ENCODE measurements around the gene SUGCT.
"Not testable (repeated sequence)": the region's sequence is repeated elsewhere in the genome, so short reads cannot be mapped to it uniquely, and the experiment has no call there.

SUGCT gene

DNA sequence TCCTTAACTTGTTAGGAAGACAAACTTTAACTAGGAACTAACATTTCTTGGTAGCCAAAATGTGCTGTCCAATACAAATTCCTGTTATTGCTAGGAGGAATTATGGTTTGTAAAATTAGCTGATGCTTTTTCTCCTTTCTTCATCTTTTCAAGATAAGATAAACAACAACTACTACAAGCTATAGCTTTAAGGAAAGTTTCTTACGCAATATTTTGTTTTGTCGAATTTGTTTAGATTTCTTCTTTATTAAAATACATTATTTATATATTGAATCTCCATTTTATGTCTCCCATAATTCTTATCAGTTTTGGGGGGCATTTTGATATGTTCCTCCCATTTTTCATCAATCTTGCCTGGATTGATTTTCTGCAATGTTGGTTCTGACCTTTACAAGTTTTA, 277.5 kb downstream of the SUGCT start:
- Mint-ChIP-seq H3K4me1 (no peaks in the 10 kb centered on the region), H3K4me3 (no peak overlapping the region), H3K36me3 (ENCODE audit: low read depth) (no peaks in the 10 kb centered on the region), H3K27ac (no peak overlapping the region), H3K27me3 (ENCODE audit: low read depth, poor library complexity) (peaks cover 5% of the 10 kb centered on the region), H3K9me3 (no peaks in the 10 kb centered on the region)
- no peak for DNase-seq
- TF ChIP-seq, protein P1, sequence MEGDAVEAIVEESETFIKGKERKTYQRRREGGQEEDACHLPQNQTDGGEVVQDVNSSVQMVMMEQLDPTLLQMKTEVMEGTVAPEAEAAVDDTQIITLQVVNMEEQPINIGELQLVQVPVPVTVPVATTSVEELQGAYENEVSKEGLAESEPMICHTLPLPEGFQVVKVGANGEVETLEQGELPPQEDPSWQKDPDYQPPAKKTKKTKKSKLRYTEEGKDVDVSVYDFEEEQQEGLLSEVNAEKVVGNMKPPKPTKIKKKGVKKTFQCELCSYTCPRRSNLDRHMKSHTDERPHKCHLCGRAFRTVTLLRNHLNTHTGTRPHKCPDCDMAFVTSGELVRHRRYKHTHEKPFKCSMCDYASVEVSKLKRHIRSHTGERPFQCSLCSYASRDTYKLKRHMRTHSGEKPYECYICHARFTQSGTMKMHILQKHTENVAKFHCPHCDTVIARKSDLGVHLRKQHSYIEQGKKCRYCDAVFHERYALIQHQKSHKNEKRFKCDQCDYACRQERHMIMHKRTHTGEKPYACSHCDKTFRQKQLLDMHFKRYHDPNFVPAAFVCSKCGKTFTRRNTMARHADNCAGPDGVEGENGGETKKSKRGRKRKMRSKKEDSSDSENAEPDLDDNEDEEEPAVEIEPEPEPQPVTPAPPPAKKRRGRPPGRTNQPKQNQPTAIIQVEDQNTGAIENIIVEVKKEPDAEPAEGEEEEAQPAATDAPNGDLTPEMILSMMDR (IDR thresholded peaks at IDR 0.05), result no peak

DNA sequence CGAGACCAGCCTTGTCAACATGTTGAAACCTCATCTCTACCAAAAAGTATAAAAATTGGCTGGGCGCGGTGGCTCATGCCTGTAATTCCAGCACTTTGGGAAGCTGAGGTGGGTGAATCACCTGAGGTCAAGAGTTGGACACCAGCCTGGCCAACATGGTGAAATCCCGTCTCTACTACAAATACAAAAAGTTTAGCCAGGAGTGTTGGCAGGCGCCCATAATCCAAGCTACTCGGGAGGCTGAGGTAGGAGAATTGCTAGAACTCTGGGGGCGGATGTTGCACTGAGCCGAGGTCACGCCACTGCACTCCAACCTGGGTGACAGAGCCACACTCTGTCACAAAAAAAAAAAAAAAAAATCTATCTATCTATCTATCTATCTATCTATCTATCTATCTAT, 279.9 kb downstream of the SUGCT start:
- H3K4me3 Mint-ChIP-seq; H3K4me1 Mint-ChIP-seq; DNase-seq; H3K27ac Mint-ChIP-seq; H3K9me3 Mint-ChIP-seq; H3K36me3 Mint-ChIP-seq (ENCODE audit: low read depth); H3K27me3 Mint-ChIP-seq (ENCODE audit: low read depth, poor library complexity): not testable (repeated sequence)

DNA sequence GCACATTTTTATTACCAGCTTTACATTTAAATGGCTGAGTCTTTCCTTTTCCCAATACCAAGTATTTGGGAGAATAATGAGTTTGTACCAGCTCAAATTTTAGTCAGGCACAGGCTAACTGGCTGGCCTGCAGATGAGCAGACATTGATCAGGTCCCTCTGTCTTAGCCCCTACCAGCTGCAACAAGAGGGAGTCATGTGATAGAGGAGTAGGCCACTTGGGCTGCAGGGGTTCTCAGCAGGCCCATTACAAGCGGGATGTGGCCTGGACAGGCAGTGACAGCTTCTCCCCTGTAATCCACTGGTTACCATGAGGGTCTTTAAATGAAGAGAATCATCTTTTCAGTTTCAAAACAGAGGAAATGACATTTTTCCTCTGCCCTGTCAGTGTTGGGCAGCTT, 283.6 kb downstream of the SUGCT start:
- TF ChIP-seq, protein P1 (IDR thresholded peaks at IDR 0.05), result no peak
- DNase-seq, result no peak
- Mint-ChIP-seq H3K36me3 (ENCODE audit: low read depth) (no peaks in the 10 kb centered on the region), H3K27me3 (ENCODE audit: low read depth, poor library complexity) (no peaks in the 10 kb centered on the region), H3K4me3 (no peak overlapping the region), H3K9me3 (no peaks in the 10 kb centered on the region), H3K4me1 (no peaks in the 10 kb centered on the region), H3K27ac (no peak overlapping the region)

DNA sequence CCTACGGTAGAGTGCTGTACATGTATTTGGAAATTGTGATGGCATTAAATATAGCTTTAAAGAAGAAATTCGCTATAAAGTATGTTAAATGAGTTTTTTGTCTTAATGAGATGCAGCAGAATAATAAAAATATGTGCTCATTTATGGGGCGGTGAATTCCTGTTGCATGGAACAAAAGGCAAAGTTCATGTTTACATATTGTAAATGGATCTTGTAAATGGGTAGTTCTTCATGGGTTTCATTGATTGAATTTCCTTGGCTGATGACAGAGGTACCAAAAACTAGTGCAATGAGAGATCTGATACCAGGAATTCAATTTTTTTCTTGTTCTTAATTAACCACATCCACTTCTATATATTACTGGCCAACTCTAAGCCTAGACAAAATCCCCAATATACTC, 284.2 kb downstream of the SUGCT start:
- TF ChIP-seq, protein P1 (IDR thresholded peaks at IDR 0.05), result no peak
- DNase-seq, result no peak
- no peaks in the 10 kb centered on the region for H3K4me1 Mint-ChIP-seq

DNA sequence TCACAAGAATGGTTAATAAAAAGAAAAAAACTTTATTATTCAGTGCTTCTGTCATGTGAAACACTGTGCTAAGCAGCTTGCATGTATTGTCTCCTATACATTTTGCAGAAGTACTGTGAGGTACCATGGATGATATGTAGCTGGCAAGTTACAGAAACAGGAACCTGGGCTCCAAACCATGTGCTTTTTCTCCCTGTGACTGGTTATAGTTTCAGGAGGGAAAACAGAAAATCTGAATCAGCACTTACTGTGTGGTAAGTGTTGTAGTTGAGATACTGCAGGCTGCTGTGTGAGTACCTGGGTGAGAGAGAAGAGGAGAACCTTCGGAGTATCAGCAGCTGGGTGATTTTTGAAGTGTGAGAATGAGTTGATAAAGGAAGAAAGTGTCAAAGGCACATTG, 285.0 kb downstream of the SUGCT start:
- no peaks in the 10 kb centered on the region for H3K36me3 Mint-ChIP-seq (ENCODE audit: low read depth)
- no peaks in the 10 kb centered on the region for H3K27me3 Mint-ChIP-seq (ENCODE audit: low read depth, poor library complexity)
- TF ChIP-seq, protein P1 (IDR thresholded peaks at IDR 0.05), result no peak
- no peaks in the 10 kb centered on the region for H3K4me1 Mint-ChIP-seq
- DNase-seq, result no peak
- no peak overlapping the region for H3K4me3 Mint-ChIP-seq
- H3K9me3 Mint-ChIP-seq, result no peaks in the 10 kb centered on the region
- no peak overlapping the region for H3K27ac Mint-ChIP-seq

More for the DNA sequence above, 284.2 kb downstream of the SUGCT start:
- H3K4me3 Mint-ChIP-seq, result no peak overlapping the region
- H3K9me3 Mint-ChIP-seq, result no peaks in the 10 kb centered on the region
- no peak overlapping the region for H3K27ac Mint-ChIP-seq
- H3K36me3 Mint-ChIP-seq (ENCODE audit: low read depth), result no peaks in the 10 kb centered on the region
- no peaks in the 10 kb centered on the region for H3K27me3 Mint-ChIP-seq (ENCODE audit: low read depth, poor library complexity)

DNA sequence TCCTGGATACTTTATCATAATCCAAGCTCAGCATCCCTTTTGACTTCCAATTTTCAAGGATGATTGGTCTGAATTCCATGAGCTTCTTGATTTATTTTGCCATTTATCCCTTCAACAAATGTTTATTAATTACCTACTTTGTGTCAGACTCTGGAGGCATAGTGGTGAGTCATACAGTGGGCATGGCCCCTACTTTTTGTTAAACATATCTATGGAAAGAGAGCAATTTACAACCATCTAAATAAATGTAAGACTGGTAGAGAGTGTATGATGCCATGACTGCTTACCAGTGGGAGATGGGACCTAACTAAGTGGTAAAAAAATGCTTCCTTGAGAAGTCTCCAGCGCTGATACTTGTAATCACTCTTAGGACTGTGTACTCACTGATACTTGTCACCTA, 286.6 kb downstream of the SUGCT start:
- TF ChIP-seq, protein P1 (IDR thresholded peaks at IDR 0.05), result no peak

More for the DNA sequence above, 286.6 kb downstream of the SUGCT start:
- no peaks in the 10 kb centered on the region for H3K9me3 Mint-ChIP-seq
- no peaks in the 10 kb centered on the region for H3K4me1 Mint-ChIP-seq
- H3K4me3 Mint-ChIP-seq, result no peak overlapping the region
- no peaks in the 10 kb centered on the region for H3K27me3 Mint-ChIP-seq (ENCODE audit: low read depth, poor library complexity)
- no peak overlapping the region for H3K27ac Mint-ChIP-seq
- DNase-seq, result no peak
- H3K36me3 Mint-ChIP-seq (ENCODE audit: low read depth), result no peaks in the 10 kb centered on the region
